Parathyroid adenoma (tissue), 2 donors: ENCODE results near the gene PIAS4.

Source experiments
- H2AFZ ChIP-seq: fragments of 300-600 bp; sonication (generic); one replicate; pipeline ENCODE4 v1.7.0; 2017; ENCODE audit warnings: antibody characterized with exemption, mild to moderate bottlenecking
- H3K27ac ChIP-seq: fragments of 300-600 bp; sonication (generic); one replicate; pipeline ENCODE4 v1.7.0; 2017
- H3K27me3 ChIP-seq: fragments of 300-600 bp; sonication (generic); one replicate; pipeline ENCODE4 v1.7.0; 2017; ENCODE audit warnings: low read length; ENCODE audit not compliant: control insufficient read depth, insufficient read depth
- H3K36me3 ChIP-seq: fragments of 300-600 bp; sonication (generic); one replicate; pipeline ENCODE4 v1.7.0; 2017; ENCODE audit warnings: low read length; ENCODE audit not compliant: control insufficient read depth, insufficient read depth
- H3K4me1 ChIP-seq: fragments of 300-600 bp; sonication (generic); one replicate; pipeline ENCODE4 v1.7.0; 2017; ENCODE audit warnings: control low read depth
- H3K4me2 ChIP-seq: fragments of 300-600 bp; sonication (generic); one replicate; pipeline ENCODE4 v1.7.0; 2017; ENCODE audit warnings: low read length
- H3K4me3 ChIP-seq: fragments of 300-600 bp; sonication (generic); one replicate; pipeline ENCODE4 v1.7.0; 2017; ENCODE audit warnings: low read depth, low read length
- H3K79me2 ChIP-seq: fragments of 300-600 bp; sonication (generic); one replicate; pipeline ENCODE4 v1.7.0; 2017; ENCODE audit warnings: control low read depth
- H3K9ac ChIP-seq: fragments of 300-600 bp; sonication (generic); one replicate; pipeline ENCODE4 v1.7.0; 2017; ENCODE audit warnings: mild to moderate bottlenecking
- H3K9me3 ChIP-seq: fragments of 300-600 bp; sonication (generic); one replicate; pipeline ENCODE4 v1.7.0; 2017; ENCODE audit warnings: low read length; ENCODE audit not compliant: control insufficient read depth
- CTCF ChIP-seq: fragments of 300-600 bp; sonication (generic); IDR thresholded peaks from one replicate; pipeline ENCODE4 v1.7.0; 2017; ENCODE audit warnings: antibody characterized with exemption, mild to moderate bottlenecking
- donor health status: primary hyperparathyroidism.

The PIAS4 gene

DNA sequence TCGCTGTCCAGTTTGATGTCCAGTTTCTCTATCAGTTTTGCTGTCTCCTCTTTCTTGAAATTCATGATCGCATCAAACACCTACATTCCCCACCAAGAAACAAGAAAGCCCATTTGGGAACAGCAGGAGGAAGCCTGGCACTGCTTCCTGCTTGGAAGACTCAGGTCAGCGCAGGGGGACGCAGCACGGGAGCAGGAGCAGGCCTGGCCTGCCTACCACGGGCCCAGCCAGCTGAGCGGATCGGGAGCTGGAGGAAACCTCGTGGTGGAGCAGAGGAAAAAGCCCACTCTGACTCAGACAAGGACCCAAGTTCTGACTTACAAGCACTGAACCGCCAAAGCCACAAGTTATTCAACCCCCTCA, 26.2 kb upstream of the PIAS4 start:
- Histone ChIP-seq H3K27ac (no peak overlapping the region), H3K4me3 (no peak overlapping the region), H2AFZ (no peak overlapping the region), H3K36me3 (no peaks in the 10 kb centered on the region), H3K9ac (no peak overlapping the region), H3K9me3 (no peaks in the 10 kb centered on the region), H3K4me1 (peaks cover 15% of the 10 kb centered on the region), H3K79me2 (peaks cover 47% of the 10 kb centered on the region), H3K4me2 (no peak overlapping the region), H3K27me3 (no peaks in the 10 kb centered on the region)
- TF ChIP-seq CTCF = no peak

- H3K9me3 ChIP-seq = no peaks in the 10 kb centered on the region
- no peak for TF ChIP-seq CTCF
- H3K4me1 ChIP-seq = peaks cover 18% of the 10 kb centered on the region
- no peak overlapping the region for H3K27ac ChIP-seq
- H3K4me3 ChIP-seq = no peak overlapping the region
- no peaks in the 10 kb centered on the region for H3K36me3 ChIP-seq
- peaks cover 47% of the 10 kb centered on the region for H3K79me2 ChIP-seq
- no peak overlapping the region for H3K4me2 ChIP-seq
- no peaks in the 10 kb centered on the region for H3K27me3 ChIP-seq
- H3K9ac ChIP-seq = no peak overlapping the region
- H2AFZ ChIP-seq = no peak overlapping the region
Observed at GRCh38 chr19:3981736-3982681, 25.5 kb upstream of the PIAS4 start.

DNA sequence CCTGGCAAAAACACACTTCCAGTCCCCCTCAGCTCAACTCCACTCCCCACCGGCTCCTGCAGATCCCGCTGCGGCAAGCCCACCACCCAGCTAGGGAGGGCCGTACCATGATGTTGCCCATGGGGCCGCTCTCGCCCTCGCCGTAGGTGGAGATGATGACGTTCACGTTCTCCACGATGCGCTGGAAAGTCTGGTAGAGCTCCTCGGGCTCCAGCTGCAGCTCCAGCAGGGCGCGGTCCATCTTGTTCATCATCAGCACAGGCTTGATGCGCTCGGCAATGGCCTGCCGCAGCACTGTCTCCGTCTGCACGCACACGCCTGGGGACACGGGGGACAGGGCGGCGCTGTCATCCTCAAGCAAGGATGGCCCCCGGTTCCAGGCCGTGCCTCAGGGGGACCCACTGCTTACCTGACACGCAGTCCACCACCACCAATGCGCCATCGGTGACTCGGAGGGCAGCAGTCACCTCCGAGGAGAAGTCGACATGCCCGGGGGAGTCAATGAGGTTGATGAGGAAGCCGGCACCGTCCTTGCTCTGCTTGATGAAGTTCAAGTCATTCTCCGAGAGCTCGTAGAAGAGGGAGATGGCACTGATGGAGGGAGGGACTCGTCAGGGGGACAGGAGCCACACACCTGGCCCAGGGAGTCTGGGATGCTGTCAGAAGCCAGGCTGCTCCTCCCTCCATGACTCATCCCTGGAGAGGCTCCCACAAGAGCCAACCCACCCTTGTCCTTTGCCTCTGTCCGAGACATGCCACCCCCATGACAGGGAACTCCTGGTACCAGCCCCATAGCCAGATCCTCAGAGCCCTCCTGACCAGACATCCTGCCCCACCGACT, 24.6 kb upstream of the PIAS4 start:
- H3K27me3 ChIP-seq = no peaks in the 10 kb centered on the region
- no peak for TF ChIP-seq CTCF
- H3K79me2 ChIP-seq = peaks cover 47% of the 10 kb centered on the region
- H3K4me1 ChIP-seq = peaks cover 18% of the 10 kb centered on the region
- no peaks in the 10 kb centered on the region for H3K9me3 ChIP-seq
- H3K36me3 ChIP-seq = no peaks in the 10 kb centered on the region
- peak overlapping the region; percentile 100 for H3K27ac ChIP-seq
- H2AFZ ChIP-seq = no peak overlapping the region
- no peak overlapping the region for H3K4me2 ChIP-seq
- H3K4me3 ChIP-seq = no peak overlapping the region
- no peak overlapping the region for H3K9ac ChIP-seq

DNA sequence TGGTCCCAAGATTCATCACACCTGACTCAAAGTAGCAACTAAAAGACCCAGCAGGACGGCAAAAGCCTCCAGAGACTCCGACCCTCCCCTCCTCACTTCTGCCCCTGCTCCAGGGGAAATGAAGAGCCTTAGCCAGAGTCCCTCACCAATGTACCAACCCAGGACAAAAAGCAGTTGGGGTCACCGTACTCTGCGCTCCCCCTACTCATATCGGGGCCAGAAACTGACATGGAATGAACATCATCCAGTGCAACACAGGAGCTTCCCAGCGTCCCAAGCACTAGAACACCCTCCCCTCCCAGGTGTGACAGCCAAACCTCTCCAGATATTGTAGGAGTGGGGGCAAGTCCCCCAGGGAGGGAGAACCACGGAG, 24.0 kb upstream of the PIAS4 start:
- no peaks in the 10 kb centered on the region for H3K27me3 ChIP-seq
- peak overlapping the region; percentile 100 for H3K27ac ChIP-seq
- peak overlapping the region; percentile 82 for H3K4me2 ChIP-seq
- H3K9ac ChIP-seq = no peak overlapping the region
- no peaks in the 10 kb centered on the region for H3K9me3 ChIP-seq
- H2AFZ ChIP-seq = no peak overlapping the region
- H3K4me1 ChIP-seq = peaks cover 18% of the 10 kb centered on the region
- H3K4me3 ChIP-seq = peak overlapping the region; percentile 99
- TF ChIP-seq CTCF = no peak
- no peaks in the 10 kb centered on the region for H3K36me3 ChIP-seq
- peaks cover 44% of the 10 kb centered on the region for H3K79me2 ChIP-seq
